OCI-LY3 (cell line): Measurements from ENCODE around the gene FAM204A.

Experiments used
- H2AFZ ChIP-seq: fragments of 200-600, 300-600 bp; shearing (Covaris generic); 2 replicates; pipeline ENCODE4 v1.6.0; 2014; ENCODE audit warnings: antibody characterized with exemption, low read depth, low read length
- H3K27ac ChIP-seq: fragments of 200-600, 300-600 bp; sonication (generic); 2 replicates; pipeline ENCODE4 v1.5.1; 2014; ENCODE audit warnings: mild to moderate bottlenecking, low read length, moderate library complexity, mixed read lengths
- H3K27me3 ChIP-seq: fragments of 200-600, 300-600 bp; sonication (generic); 2 replicates; pipeline ENCODE4 v1.6.1; 2014; ENCODE audit warnings: low read depth, low read length, mixed read lengths
- H3K36me3 ChIP-seq: fragments of 200-600, 300-600 bp; sonication (generic); replicated peaks from 2 replicates; pipeline ENCODE3; 2014; ENCODE audit warnings: low read depth, low read length, mixed read lengths
- H3K4me1 ChIP-seq: fragments of 300-600, 200-600 bp; sonication (generic); 2 replicates; pipeline ENCODE4 v1.6.1; 2014; ENCODE audit warnings: low read length, mixed read lengths
- H3K4me2 ChIP-seq: fragments of 200-600, 300-600 bp; sonication (generic); 2 replicates; pipeline ENCODE4 v1.6.1; 2014; ENCODE audit warnings: low read length, mixed read lengths
- H3K4me3 ChIP-seq: fragments of 300-600, 200-600 bp; sonication (generic); 2 replicates; pipeline ENCODE4 v1.5.1; 2014; ENCODE audit warnings: antibody characterized with exemption, mild to moderate bottlenecking, low read length, moderate library complexity
- H3K79me2 ChIP-seq: fragments of 300-600, 200-600 bp; shearing (Covaris generic); 2 replicates; pipeline ENCODE4 v1.6.1; 2014; ENCODE audit warnings: mild to moderate bottlenecking, low read length, mixed read lengths
- H3K9ac ChIP-seq: fragments of 300-600, 200-600 bp; shearing (Covaris generic); 2 replicates; pipeline ENCODE4 v1.6.0; 2014; ENCODE audit warnings: mild to moderate bottlenecking, low read length, moderate library complexity
- H3K9me3 ChIP-seq: fragments of 200-600, 300-600 bp; shearing (Covaris generic); 2 replicates; pipeline ENCODE4 v1.6.1; 2014; ENCODE audit warnings: low read length, mixed read lengths; ENCODE audit not compliant: insufficient read depth
- H4K20me1 ChIP-seq: fragments of 200-600, 300-600 bp; sonication (generic); 2 replicates; pipeline ENCODE4 v1.6.1; 2016; ENCODE audit warnings: low read length, mixed read lengths; ENCODE audit not compliant: insufficient read depth
- EZH2phosphoT487 ChIP-seq: fragments of 200-600 bp; shearing (Covaris generic); IDR thresholded peaks from 2 replicates; pipeline ENCODE4 v1.6.1; 2018; ENCODE audit warnings: antibody characterized with exemption, mixed run types, low read depth
- TF ChIP-seq, protein P1 (sequence below): fragments of 200-600, 300-600 bp; sonication (generic); IDR thresholded peaks from 2 replicates; pipeline ENCODE4 v1.5.1; 2014; ENCODE audit warnings: antibody characterized with exemption, low read length, low read depth

FAM204A gene

DNA sequence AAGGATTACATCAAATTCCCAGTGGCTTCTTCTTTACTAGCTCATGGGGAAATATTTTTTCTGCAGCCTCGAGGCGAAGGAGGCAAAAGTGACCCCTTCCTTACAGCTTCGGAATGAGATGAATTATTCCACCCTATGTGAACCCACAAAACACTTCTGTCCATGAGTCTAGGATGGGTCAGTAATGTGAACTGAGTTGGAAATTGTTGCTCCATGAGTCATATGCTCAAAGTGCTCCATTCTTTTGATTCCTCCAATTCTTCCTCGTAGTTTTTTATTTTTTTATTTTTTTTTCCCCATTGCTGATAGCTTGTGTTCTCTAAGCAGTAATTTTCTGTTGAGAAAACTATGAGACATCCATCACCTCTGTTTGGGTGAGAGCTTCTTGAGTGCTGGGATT lies 31.7 kb upstream of the FAM204A start:
- Histone ChIP-seq H3K27ac (no peak overlapping the region), H3K4me2 (no peak overlapping the region), H3K79me2 (no peaks in the 10 kb centered on the region), H4K20me1 (no peaks in the 10 kb centered on the region), H3K27me3 (no peaks in the 10 kb centered on the region), H3K36me3 (no peaks in the 10 kb centered on the region), H3K4me1 (no peaks in the 10 kb centered on the region), H3K9me3 (no peaks in the 10 kb centered on the region), H2AFZ (no peak overlapping the region), H3K4me3 (no peak overlapping the region), H3K9ac (no peak overlapping the region)
- TF ChIP-seq EZH2phosphoT487 = no peak
- TF ChIP-seq, protein P1, sequence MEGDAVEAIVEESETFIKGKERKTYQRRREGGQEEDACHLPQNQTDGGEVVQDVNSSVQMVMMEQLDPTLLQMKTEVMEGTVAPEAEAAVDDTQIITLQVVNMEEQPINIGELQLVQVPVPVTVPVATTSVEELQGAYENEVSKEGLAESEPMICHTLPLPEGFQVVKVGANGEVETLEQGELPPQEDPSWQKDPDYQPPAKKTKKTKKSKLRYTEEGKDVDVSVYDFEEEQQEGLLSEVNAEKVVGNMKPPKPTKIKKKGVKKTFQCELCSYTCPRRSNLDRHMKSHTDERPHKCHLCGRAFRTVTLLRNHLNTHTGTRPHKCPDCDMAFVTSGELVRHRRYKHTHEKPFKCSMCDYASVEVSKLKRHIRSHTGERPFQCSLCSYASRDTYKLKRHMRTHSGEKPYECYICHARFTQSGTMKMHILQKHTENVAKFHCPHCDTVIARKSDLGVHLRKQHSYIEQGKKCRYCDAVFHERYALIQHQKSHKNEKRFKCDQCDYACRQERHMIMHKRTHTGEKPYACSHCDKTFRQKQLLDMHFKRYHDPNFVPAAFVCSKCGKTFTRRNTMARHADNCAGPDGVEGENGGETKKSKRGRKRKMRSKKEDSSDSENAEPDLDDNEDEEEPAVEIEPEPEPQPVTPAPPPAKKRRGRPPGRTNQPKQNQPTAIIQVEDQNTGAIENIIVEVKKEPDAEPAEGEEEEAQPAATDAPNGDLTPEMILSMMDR = no peak

DNA sequence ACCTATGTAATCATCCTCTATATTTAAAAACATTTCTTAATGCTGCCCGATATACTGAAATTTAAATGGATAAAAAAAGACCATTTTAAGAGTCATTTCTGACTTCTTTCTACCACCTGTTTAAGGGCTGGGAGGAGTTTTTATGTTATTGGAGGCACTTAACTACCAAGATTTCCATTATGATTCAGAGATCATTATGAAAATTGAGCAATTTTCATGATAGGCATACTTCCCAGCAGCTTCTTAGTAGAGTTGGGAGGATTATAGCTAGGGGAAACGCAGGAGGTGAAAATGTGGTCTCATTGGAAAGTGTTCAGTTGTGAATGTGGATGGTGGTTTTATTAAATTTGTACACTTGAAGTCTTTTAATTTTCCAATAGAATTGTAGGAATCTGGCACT lies 28.4 kb upstream of the FAM204A start:
- Histone ChIP-seq H4K20me1 (no peaks in the 10 kb centered on the region), H3K36me3 (no peaks in the 10 kb centered on the region), H2AFZ (no peak overlapping the region), H3K9me3 (no peaks in the 10 kb centered on the region), H3K27me3 (no peaks in the 10 kb centered on the region), H3K4me2 (no peak overlapping the region), H3K4me1 (no peaks in the 10 kb centered on the region), H3K4me3 (no peak overlapping the region), H3K27ac (no peak overlapping the region), H3K9ac (no peak overlapping the region), H3K79me2 (no peaks in the 10 kb centered on the region)
- TF ChIP-seq EZH2phosphoT487 = no peak
- TF ChIP-seq, protein P1 = no peak

DNA sequence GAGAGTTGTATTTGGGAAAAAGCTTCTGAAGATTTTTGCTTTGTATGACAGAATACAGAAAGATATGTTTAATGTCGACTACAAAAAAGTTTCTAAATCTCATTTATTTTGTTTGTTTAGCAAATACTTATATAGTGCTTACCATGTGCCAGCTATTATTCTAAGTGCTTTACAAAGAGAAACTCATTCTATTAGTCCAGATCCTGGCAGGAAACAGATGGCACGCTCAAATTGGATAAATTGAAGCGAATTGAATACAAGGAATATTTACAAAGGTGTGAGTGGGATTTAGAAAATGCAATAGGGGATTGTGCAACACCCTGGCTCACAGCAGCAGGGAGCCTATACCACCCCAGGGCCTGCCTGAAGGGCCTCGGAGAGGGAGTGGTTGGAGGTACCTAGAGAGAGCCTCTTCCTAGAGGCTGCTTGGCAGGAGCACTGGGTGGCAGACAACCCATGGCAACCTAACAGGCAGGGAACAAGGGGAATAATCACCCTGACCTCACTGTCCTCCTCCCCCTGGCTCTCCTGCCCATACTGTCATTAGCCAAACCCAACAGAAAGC lies 27.6 kb upstream of the FAM204A start:
- no peak overlapping the region for H2AFZ ChIP-seq
- H3K9me3 ChIP-seq = no peaks in the 10 kb centered on the region
- TF ChIP-seq EZH2phosphoT487 = no peak
- TF ChIP-seq, protein P1 = no peak
- no peak overlapping the region for H3K27ac ChIP-seq
- H4K20me1 ChIP-seq = no peaks in the 10 kb centered on the region
- no peaks in the 10 kb centered on the region for H3K27me3 ChIP-seq
- H3K79me2 ChIP-seq = no peaks in the 10 kb centered on the region
- no peak overlapping the region for H3K9ac ChIP-seq
- H3K4me2 ChIP-seq = no peak overlapping the region
- no peaks in the 10 kb centered on the region for H3K4me1 ChIP-seq
- H3K36me3 ChIP-seq = no peaks in the 10 kb centered on the region
- H3K4me3 ChIP-seq = no peak overlapping the region

DNA sequence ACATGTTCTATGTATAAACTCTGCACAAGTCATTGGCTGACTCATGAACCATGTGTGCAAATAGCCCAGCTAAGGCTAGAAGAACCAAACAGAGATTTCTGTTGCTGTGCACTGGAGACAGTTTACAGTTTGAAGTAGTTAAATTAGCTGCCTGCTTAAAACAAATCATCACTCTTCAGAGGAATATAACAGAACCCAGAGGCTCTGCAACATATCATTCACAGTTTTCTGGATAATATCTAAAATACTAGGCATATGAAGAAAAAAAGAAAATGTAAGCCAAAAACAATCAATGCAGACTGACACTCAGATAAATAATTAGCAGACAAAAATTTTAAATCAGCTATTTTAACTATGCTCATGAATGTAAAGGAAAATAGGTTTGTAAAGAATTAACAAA lies 23.6 kb upstream of the FAM204A start:
- H3K27ac ChIP-seq = no peak overlapping the region
- no peak overlapping the region for H3K4me3 ChIP-seq
- H3K9me3 ChIP-seq = no peaks in the 10 kb centered on the region
- no peak overlapping the region for H3K4me2 ChIP-seq
- TF ChIP-seq, protein P1 = no peak
- no peak for TF ChIP-seq EZH2phosphoT487
- no peaks in the 10 kb centered on the region for H3K36me3 ChIP-seq
- no peak overlapping the region for H3K9ac ChIP-seq
- H3K27me3 ChIP-seq = no peaks in the 10 kb centered on the region
- no peaks in the 10 kb centered on the region for H3K79me2 ChIP-seq
- no peak overlapping the region for H2AFZ ChIP-seq
- H3K4me1 ChIP-seq = no peaks in the 10 kb centered on the region
- no peaks in the 10 kb centered on the region for H4K20me1 ChIP-seq
